Suppressor macrophage treated with lipopolysaccharide for 4 hours (primary cell): ENCODE data around the gene IL1RN.

Source experiments
- DNase-seq: peaks from one replicate; pipeline ENCODE4 v3.0.0-alpha.2; 2020

Gene IL1RN

DNA sequence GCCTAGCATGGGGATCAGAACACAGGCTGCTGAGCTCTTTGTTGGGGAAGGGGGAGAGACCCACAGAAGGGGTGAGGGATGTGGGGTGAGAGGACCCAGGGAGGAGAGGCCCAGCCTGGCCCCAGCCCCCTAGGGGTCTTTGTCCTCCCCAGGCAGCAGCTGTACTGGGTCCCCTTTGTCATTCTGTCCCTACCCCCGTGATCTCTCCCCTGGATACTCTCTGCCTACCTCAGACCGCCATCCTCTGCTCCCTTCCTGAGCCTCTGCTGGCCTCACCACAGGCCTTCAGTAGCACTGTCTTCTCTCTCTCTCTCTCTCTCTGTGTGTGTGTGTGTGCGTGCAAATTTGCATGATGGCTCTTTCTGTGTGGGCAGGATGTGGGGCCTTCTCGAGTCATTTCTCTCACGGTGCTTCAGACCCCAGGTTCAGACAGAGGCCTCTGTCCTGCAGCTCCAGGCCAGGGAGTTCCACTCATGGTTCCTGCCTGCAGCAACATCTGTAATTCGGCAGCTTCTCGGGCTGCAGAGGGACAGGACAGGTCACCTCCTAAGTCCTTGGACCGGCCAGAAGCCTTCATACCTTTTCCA is 47.7 kb downstream of the IL1RN start:
- peak; percentile 23 for DNase-seq

GRCh38 chr2:113175736-113176695 is 48.6 kb downstream of the IL1RN start:
- DNase-seq: no peak

- no peak for DNase-seq
These were observed 49.4 kb downstream of the IL1RN start for GRCh38 chr2:113176696-113177355.

DNA sequence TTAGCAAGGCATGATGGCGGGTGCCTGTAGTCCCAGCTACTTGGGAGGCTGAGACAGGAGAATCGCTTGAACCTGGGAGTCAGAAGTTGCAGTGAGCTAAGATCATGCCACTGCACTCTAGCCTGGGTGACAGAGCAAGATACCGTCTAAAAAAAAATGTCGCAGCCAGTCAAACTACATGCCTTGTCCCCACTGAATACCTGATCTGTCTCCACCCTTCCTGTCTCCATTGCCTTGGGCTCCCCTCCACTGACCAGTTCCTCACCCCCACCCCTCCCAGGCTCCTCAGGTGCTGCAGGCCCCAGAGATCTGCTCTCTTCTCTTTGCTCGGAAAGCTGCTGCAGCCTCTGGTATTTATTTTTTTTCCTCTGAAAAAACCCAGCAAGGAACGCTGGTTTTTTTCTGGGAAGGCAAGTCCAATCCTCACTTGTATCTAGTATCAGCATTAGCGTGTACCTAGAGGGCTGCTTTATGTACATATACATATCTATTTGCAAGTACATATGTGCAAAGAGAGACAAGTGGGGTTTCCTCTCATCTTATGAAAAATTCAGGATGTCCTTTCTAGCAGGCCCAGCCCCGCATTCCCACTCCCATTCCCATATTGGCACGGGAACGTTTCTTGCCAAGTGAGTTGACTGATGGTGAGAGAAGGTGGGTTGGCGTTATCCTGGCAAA is 50.8 kb downstream of the IL1RN start:
- no peak for DNase-seq

- no peak for DNase-seq
These were observed 51.5 kb downstream of the IL1RN start for GRCh38 chr2:113178891-113179290.

GRCh38 chr2:113179446-113180045 is 52.1 kb downstream of the IL1RN start:
- no peak for DNase-seq

DNA sequence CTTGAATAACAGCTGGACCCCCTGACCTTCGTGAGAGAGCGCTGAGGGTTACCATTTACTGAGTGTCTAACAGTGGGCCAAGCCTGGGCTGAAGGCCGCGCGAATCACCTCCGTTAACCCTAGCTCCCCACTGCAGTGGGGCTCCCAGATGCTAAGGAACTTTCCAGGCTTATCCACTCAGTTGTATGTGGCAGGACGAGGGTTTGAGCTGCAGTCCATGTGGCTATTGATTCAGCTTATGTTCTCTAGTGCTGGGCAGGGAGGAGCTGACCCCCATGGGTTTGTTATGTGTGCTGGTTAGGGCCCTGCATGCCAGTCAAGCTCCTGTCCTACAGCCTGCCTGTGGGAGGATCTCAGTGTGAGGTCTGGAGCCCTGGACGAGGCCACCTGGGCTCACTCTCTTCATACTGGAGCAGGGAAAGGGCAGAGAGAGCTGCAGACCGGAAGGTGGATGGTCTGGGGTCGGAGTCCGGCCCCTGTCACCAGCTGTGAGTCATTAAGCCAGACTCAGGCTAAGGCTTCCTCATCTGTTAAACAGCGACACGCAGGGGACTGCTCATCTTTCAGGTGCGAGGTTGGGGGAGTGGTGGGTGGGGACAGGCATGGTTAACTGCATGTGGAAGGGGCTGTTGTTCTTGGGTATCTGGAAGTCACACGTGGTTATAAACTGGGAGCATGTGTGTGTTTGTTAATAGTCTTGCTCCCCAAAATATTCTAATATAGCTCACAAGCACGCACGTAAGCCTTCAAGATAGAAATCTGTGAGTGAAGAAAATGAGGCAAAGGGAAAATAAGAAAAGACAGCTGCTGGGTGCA is 52.9 kb downstream of the IL1RN start:
- DNase-seq: no peak

GRCh38 chr2:113181258-113182051 is 54.1 kb downstream of the IL1RN start:
- peak; percentile 41 for DNase-seq

DNA sequence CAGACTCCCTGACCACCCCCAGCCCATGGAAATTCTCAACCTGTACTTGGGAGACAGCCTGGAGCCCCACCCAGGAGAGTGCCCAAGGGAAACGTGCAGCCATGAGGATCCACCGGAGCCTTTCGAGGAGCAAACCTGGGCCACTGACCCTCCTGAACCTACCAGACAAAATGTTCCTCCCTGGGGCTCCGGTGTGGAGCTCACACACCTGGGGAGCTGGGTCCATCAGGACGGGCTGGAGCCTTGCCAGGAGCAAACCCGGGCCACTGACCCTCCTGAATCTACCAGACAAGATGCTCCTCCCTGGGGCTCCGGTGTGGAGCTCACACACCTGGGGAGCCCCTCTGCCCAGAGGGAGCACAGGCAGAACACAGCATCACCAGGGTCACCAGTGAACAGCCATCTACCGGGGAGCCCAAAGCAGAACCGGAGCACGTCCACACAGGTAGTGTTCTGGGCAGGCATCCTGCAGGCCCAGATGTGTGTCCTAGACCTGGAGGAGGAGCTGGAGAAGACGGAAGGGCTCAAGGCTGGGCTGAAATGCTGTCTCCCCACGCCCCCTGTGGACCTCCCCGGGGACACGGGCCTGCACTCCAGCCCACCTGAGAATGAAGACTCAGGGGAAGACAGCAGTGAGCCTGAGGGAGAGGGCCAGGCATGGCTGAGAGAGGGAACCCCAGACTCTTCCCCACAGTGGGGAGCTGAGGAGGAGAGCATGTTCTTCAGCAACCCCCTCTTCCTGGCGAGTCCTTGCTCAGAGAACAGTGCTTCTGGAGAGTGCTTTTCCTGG is 55.3 kb downstream of the IL1RN start:
- DNase-seq: no peak

DNA sequence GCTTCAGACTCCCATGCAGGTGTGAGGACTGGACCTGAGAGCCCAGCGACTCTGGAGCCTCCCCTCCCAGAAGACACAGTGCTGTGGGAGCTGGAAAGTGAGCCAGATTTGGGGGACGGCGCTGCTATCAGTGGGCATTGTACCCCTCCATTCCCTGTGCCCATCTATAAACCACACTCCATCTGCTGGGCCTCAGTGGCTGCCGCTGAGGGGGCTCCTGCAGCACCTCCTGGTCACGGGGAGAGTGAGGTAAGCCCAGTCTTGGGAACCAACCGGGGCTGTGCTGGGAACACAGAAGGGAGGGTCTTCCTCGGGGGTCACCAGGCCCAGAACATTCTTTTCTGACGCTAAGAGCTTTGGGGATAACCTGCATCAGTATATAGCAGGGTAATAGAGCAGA is 55.9 kb downstream of the IL1RN start:
- DNase-seq: no peak
